Large intestine (tissue), 3 donors: Measurements from ENCODE around the gene BIN1. TPM values are rescaled to one million over a fixed set of nuclear protein-coding genes. Genes with fewer than 3 reads are reported as not detected.

Experiments
- DNase-seq, 2 donors: peaks; one replicate each; pipeline versions ENCODE4 v3.0.0 to v3.0.0-alpha.2; 2013
- H3K27ac ChIP-seq: one replicate; pipeline ENCODE4 v1.5.1; 2013; ENCODE audit warnings: low read length
- H3K27me3 ChIP-seq: 2 replicates; pipeline ENCODE4 v1.6.1; 2013; ENCODE audit warnings: low read length; ENCODE audit not compliant: control insufficient read depth, insufficient read depth
- H3K36me3 ChIP-seq: 2 replicates; pipeline ENCODE4 v1.6.1; 2013; ENCODE audit warnings: low read length; ENCODE audit not compliant: control insufficient read depth, insufficient read depth
- H3K4me1 ChIP-seq: one replicate; pipeline ENCODE4 v1.6.1; 2013; ENCODE audit warnings: low read length; ENCODE audit not compliant: control insufficient read depth, insufficient read depth
- H3K4me3 ChIP-seq: one replicate; pipeline ENCODE4 v1.5.1; 2013; ENCODE audit warnings: low read length
- H3K9me3 ChIP-seq: one replicate; pipeline ENCODE4 v1.6.1; 2013; ENCODE audit warnings: mild to moderate bottlenecking, low read depth, low read length, moderate library complexity; ENCODE audit not compliant: control insufficient read depth
- WGBS: methylation state at CpG from one replicate; pipeline ENCODE4 v1.1.5; 2013; ENCODE audit warnings: low lambda C conversion rate; ENCODE audit not compliant: insufficient coverage; 5-methylcytosine and 5-hydroxymethylcytosine counted together
- polyA plus RNA-seq: library from polyadenylated mRNA; unstranded; fragments of 120-200 nt; gene quantifications from one replicate; pipeline ENCODE4 v1.2.1, GENCODE V29; 2013

The BIN1 gene
- polyA plus RNA-seq, 1 donor: 50.0 TPM

DNA sequence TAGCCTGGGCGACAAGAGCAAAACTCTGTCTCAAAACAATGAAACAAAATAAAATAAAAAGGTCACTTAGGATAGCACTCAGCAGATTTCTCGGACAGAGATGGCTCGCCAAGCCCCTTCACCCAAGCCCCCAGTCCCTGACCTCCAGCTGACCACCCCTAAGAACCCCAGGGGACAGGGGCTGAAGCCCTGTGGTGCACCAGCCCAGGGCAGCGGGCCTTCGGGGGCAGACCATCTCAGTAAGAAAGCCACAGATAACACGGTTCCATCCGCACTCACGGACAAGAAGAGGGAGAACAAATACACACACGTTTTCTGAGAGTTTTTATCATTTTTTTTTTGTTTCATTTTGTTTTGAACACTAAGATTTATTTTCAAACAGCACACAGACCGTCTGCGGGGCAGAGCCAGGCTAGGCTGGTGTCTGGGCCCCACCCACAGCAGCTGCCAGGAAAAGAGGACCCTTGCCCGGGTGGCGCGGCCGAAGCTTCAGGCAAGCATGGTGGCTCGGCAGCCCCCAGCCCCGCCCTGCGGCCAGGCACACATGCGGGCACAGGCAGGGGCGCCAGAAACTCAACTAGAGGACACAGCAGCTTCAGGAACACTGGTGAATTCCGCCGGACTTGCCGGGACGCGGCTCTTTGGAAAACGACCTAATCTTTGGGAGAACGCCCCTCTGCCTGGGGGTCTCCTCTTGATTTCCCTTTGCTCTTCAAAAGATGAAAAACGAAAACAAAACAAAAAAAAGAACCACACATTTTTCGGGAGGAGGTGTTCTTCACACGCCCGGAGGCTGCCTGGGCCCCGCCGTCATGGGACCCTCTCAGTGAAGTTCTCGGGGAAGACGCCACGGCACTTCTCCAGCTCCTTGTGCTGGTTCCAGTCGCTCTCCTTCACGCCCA lies 59.0 kb downstream of the BIN1 start:
- peaks cover 22% of the 10 kb centered on the region for H3K36me3 ChIP-seq
- DNase-seq: no peak
- 92% methylated on average over 4 of the region's 38 CpGs for WGBS

DNA sequence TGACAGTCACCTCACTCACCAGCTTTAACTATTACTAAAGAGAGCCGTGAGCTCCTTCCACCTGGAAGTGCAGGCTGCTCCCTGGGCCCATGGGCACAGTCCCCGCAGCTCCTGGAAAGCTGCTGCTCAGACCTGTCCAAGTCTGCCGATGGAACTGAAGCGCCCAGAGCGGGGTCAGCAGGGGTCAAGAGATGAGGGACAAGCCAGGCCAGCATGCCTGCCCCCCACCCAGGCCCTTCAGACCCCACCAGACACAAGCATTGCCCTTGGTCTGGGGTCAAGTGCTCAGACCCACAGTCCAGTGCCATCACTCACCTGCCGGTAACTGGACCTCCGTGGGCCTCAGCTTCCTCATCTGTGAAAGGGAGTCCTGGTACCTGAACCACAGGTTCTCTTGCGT lies 59.9 kb downstream of the BIN1 start:
- Histone ChIP-seq H3K4me3 (no peak overlapping the region), H3K27ac (no peak overlapping the region), H3K4me1 (no peaks in the 10 kb centered on the region), H3K9me3 (peaks cover 21% of the 10 kb centered on the region), H3K27me3 (no peaks in the 10 kb centered on the region), H3K36me3 (peaks cover 22% of the 10 kb centered on the region)
- WGBS: no CpG with 5 or more reads among the region's 8 CpGs
- DNase-seq: no peak

More for the DNA sequence above, 59.0 kb downstream of the BIN1 start:
- no peak overlapping the region for H3K27ac ChIP-seq
- peaks cover 21% of the 10 kb centered on the region for H3K9me3 ChIP-seq
- H3K4me3 ChIP-seq: no peak overlapping the region
- no peaks in the 10 kb centered on the region for H3K4me1 ChIP-seq
- H3K27me3 ChIP-seq: no peaks in the 10 kb centered on the region

DNA sequence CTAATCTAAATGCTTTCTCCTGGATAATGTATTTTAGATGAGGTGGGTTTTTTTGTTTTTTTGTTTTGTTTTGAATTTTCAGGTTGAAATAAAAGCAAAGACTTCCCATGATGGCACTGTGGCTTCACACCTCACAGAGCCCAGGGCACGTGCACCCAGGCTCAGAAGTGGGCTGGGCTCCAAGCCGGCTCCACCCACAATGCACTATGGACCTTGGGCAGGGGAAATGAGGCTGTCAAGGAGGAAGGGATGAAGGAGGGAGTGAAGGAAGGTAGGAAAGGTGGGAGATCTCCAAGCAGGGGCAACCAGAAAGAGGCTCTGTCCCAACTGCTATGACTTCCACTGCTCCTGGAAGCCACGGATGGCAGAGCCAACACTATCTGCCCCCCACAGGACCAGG lies 60.4 kb downstream of the BIN1 start:
- peaks cover 21% of the 10 kb centered on the region for H3K9me3 ChIP-seq
- H3K27me3 ChIP-seq: no peaks in the 10 kb centered on the region
- WGBS: no CpG with 5 or more reads among the region's 3 CpGs
- H3K4me1 ChIP-seq: no peaks in the 10 kb centered on the region
- no peak overlapping the region for H3K4me3 ChIP-seq
- H3K27ac ChIP-seq: no peak overlapping the region
- no peak for DNase-seq
- H3K36me3 ChIP-seq: peaks cover 22% of the 10 kb centered on the region

DNA sequence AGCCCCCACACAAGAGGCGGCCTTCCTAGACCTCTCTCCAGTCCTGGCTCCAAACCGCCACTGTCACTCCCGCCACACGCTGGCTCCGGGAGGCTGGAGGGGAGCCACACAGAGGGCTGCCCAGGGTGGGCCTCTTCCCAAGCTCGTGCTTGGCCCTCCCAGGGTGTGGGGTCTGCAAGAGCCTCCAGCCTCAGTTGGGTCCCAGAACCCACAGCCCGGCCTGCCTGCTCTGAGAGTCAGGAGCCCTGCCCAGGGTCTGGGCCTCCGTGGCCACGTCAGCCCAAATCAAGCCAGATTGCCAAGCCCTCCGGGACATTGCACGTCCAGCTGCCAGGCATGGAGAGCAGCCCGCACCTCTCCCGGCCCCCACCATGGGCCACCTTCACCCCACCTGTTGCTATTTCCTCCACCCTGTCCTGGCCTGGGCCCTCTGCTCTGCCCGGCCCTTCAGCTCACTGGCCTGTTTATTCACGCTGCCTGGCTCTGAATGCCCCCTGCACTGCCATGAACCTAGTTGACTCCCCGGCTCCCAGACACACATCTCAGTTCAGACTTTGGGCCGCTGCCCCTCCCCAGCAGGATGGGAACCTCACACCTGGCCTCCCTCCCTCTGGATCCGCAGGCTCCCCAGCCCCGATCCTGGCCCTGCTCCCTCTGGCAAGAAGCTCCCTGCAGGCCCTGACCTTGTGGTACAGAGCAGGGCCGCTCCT lies 61.0 kb downstream of the BIN1 start:
- DNase-seq: no peak
- no peaks in the 10 kb centered on the region for H3K4me1 ChIP-seq
- no peak overlapping the region for H3K27ac ChIP-seq

DNA sequence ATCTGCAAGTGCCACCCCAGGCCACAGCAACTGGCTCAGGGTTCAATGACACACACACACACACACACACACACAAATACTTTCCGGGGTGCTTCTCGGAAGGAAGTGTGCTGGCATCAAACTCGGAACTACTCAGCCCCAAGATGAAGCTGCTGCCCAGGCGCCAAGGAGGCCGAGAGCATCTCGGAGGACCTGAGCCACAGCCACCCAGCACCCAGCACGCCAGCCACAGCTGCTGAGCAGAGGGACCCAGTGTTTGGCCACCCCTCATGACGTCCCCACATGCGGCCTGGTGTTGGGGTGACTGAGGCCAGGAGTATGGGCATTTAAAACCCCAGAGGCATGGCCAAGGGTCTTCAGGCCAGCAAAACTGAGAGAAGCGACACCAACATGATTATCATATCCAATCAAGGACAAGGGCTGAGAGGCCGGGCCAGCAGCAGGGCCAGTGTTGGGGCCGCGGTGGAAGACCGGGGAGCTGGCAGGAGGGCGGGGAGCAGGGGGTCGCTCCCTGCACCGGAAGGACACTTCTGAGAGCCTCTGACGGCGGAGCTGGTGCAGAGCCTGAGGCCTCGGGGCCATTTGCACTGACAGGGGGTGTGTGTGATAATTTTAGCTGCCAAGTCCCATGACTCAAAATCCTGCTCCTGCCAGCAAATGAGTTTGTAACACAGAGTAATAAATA lies 61.8 kb downstream of the BIN1 start:
- no CpG with 5 or more reads among the region's 20 CpGs for WGBS
- no peak for DNase-seq
- Histone ChIP-seq H3K27me3 (no peaks in the 10 kb centered on the region), H3K4me3 (no peak overlapping the region), H3K9me3 (peaks cover 21% of the 10 kb centered on the region), H3K36me3 (peaks cover 19% of the 10 kb centered on the region), H3K27ac (no peak overlapping the region), H3K4me1 (no peaks in the 10 kb centered on the region)

More for the DNA sequence above, 61.0 kb downstream of the BIN1 start:
- no peaks in the 10 kb centered on the region for H3K27me3 ChIP-seq
- H3K9me3 ChIP-seq: peaks cover 21% of the 10 kb centered on the region
- H3K4me3 ChIP-seq: no peak overlapping the region
- 100% methylated on average over 1 of the region's 20 CpGs for WGBS
- H3K36me3 ChIP-seq: peaks cover 22% of the 10 kb centered on the region

DNA sequence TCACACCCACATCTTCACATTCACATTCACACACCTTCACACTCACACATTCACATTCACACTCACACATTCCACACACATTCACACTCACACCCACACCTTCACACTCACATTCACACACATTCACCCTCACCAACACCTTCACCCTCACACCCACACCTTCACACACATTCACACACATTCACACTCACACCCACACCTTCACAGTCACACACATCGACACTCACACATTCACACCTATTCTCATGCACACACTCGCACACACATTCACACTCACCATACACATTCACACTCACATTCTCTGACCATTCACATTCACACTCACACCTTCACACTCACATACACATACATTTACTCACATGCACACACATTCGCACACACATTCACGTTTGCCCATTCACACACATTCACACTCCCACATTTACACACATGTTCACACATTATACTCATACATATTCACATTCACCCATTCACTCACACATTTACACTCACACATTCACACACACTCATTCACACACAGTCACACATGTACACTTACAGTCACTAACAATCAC lies 62.7 kb downstream of the BIN1 start:
- Histone ChIP-seq H3K27ac (no peak overlapping the region), H3K27me3 (no peaks in the 10 kb centered on the region), H3K9me3 (peaks cover 24% of the 10 kb centered on the region), H3K4me1 (no peaks in the 10 kb centered on the region), H3K4me3 (no peak overlapping the region), H3K36me3 (peaks cover 17% of the 10 kb centered on the region)
- WGBS: 100% methylated on average over 3 of the region's 4 CpGs
- DNase-seq: no peak

DNA sequence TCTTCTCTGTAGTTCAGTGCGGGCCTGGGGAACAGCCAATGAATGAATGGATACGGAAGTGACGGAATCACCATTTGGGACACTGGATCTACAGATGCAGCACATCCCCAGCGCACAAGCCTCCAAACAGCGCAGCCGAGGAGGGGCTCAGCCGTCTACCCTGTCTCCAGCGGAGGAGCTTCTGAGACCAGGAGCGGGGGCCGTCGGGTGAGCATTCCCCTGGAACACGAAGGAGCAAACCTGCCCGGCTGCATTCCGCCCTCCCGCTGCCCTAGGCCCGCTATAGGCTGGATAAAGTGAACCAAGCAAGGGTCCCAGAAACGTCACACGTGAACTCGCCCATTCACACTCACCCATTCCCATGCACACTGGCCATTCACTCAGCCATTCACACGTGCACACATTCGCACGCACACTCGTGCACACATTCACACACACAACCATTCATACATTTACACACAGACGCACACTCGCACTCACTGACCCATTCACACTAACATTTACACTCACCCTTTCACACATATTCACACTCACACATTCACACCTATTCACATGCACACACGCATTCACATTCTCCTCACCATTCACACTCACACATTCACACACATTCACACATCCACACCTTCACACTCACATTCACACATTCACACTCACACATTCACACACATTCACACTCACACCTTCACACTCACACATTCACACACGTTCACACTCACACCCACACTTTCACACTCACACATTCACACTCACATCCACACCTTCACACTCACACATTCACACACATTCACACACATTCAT lies 63.4 kb downstream of the BIN1 start:
- Histone ChIP-seq H3K4me3 (no peak overlapping the region), H3K4me1 (no peaks in the 10 kb centered on the region), H3K27me3 (no peaks in the 10 kb centered on the region), H3K36me3 (peaks cover 12% of the 10 kb centered on the region), H3K9me3 (peaks cover 24% of the 10 kb centered on the region), H3K27ac (no peak overlapping the region)
- no peak for DNase-seq
- 89% methylated on average over 11 of the region's 27 CpGs for WGBS

DNA sequence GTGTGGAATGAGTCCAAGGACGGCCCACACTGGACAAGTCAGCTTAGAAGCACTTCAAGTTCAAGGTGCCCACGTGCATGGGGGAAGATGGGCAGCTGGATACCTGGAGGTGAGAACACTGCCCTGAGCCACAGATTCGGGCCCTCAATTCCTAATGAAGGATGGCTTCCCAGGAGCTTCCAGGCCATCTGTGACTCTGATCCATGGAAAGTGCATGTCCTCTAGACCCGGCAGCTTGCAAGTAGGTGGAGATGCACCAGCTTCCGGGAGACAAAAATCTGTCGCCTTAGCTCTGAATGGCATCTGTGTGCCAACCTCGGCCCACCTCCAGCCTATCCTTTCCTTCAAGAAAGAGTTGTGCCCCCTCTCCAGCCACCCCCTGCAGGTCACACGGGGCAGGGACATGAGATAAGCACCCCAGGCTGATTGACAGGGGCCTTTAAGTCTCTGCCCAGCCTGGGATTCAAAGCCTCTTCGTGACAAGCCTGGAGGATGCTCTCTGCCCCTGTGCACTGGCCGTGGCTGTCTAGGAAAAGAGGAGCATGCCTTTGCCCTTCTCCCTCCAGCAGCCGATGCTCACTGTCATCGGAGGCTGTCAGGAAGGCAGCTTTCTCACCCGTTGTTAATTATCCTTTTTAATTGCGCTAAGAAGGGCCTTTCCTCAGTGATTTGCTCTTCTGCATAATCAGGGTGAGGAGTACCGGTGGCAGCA lies 65.5 kb downstream of the BIN1 start:
- no peak for DNase-seq
- no peak overlapping the region for H3K4me3 ChIP-seq
- no peak overlapping the region for H3K27ac ChIP-seq
- no peaks in the 10 kb centered on the region for H3K36me3 ChIP-seq
- no peaks in the 10 kb centered on the region for H3K27me3 ChIP-seq
- peaks cover 19% of the 10 kb centered on the region for H3K9me3 ChIP-seq
- WGBS: 60% methylated on average over 2 of the region's 15 CpGs
- H3K4me1 ChIP-seq: no peaks in the 10 kb centered on the region

DNA sequence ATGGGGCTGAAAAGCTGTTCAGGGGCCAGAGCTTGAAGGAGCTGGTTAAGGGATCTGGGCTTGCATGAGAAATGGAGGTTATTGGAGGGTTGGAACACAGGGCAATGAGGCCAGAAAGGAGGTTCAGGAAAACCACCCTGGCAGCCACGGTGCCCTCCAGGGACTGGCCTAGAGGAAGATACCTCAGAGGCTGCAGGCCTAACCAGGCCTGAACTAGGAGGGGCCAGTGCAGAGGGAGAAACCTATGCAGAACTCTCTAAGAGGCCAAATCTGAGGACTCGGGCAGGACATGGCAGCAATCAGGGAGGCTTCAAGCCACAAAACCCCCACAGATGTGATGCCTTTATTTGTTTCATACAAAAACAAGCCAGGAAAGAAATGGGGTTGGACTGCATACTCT lies 66.8 kb downstream of the BIN1 start:
- WGBS: no CpG with 5 or more reads among the region's 2 CpGs
- DNase-seq: no peak

More for the DNA sequence above, 66.8 kb downstream of the BIN1 start:
- H3K27ac ChIP-seq: no peak overlapping the region
- H3K36me3 ChIP-seq: no peaks in the 10 kb centered on the region
- peaks cover 4% of the 10 kb centered on the region for H3K4me1 ChIP-seq
- peaks cover 10% of the 10 kb centered on the region for H3K9me3 ChIP-seq
- H3K27me3 ChIP-seq: no peaks in the 10 kb centered on the region
- H3K4me3 ChIP-seq: no peak overlapping the region
